ENCODE results near the gene POLN. TPM values are rescaled to one million over a fixed set of nuclear protein-coding genes. Genes with fewer than 3 reads are reported as not detected.
"Not testable (repeated sequence)": the region's sequence is repeated elsewhere in the genome, so short reads cannot be mapped to it uniquely, and the experiment has no call there.

The POLN gene
- total RNA-seq, 3 donors from 2014 or later: 1.4 to 4.6 (median 1.4) TPM

DNA sequence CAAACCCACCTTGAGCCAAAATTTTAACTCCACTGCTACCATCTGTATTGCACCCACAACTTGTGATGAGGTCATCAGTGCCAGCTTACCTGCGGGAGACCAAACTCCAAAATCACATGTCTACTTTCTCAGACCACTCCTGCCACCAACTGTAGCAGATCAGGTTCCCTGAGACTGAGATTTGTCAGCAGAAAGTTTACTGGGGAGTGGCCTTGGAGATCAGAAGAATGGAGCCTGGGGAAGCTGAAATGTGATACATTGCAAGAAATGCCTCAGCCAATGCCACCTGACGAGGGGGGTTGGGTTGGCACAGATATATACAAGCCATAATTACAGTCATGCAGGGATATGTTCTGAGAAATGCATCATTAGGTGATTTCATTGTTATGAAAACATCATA lies 19.1 kb downstream of the POLN start:
- TF ChIP-seq, protein P1, sequence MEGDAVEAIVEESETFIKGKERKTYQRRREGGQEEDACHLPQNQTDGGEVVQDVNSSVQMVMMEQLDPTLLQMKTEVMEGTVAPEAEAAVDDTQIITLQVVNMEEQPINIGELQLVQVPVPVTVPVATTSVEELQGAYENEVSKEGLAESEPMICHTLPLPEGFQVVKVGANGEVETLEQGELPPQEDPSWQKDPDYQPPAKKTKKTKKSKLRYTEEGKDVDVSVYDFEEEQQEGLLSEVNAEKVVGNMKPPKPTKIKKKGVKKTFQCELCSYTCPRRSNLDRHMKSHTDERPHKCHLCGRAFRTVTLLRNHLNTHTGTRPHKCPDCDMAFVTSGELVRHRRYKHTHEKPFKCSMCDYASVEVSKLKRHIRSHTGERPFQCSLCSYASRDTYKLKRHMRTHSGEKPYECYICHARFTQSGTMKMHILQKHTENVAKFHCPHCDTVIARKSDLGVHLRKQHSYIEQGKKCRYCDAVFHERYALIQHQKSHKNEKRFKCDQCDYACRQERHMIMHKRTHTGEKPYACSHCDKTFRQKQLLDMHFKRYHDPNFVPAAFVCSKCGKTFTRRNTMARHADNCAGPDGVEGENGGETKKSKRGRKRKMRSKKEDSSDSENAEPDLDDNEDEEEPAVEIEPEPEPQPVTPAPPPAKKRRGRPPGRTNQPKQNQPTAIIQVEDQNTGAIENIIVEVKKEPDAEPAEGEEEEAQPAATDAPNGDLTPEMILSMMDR (IDR thresholded peaks at IDR 0.05): no peak
- H3K36me3 ChIP-seq (ENCODE audit: low read depth): no peaks in the 10 kb centered on the region
- no peaks in the 10 kb centered on the region for H3K4me1 ChIP-seq (ENCODE audit: low read depth)
- intact Hi-C loops (cut with DNase I, micrococcal nuclease): loop anchor here (5.0 to 10.0 kb wide), 2 partner anchors 219 to 232 kb away; no protein-coding TSS in a partner anchor
- DNase-seq (no peak), ATAC-seq (no peak)
- H3K4me3 ChIP-seq: no peak overlapping the region
- no peaks in the 10 kb centered on the region for H3K9me3 ChIP-seq

DNA sequence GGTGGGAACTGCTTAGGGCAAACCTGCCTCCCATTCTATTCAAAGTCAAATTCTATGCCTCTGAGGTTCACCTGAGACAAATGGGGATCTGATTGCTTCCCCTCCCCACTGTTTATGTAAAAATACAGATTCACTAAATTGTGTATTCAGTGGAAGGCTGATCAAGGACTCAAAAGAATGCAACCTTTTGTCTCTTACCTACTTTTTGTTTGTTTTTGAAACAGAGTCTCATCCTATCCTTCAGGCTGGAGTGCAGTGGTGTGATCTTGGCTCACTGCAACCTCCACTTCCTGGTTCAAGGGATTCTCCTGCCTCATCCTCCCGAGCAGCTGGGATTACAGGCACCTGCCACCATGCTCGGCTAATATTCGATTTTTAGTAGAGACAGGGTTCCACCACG lies 20.5 kb downstream of the POLN start:
- DNase-seq; H3K36me3 ChIP-seq (ENCODE audit: low read depth); H3K4me1 ChIP-seq (ENCODE audit: low read depth); H3K4me3 ChIP-seq; ATAC-seq; H3K9me3 ChIP-seq: not testable (repeated sequence)
- intact Hi-C loops (cut with DNase I, micrococcal nuclease): loop anchor here (5.0 to 10.0 kb wide), 2 partner anchors 221 to 233 kb away; no protein-coding TSS in a partner anchor

DNA sequence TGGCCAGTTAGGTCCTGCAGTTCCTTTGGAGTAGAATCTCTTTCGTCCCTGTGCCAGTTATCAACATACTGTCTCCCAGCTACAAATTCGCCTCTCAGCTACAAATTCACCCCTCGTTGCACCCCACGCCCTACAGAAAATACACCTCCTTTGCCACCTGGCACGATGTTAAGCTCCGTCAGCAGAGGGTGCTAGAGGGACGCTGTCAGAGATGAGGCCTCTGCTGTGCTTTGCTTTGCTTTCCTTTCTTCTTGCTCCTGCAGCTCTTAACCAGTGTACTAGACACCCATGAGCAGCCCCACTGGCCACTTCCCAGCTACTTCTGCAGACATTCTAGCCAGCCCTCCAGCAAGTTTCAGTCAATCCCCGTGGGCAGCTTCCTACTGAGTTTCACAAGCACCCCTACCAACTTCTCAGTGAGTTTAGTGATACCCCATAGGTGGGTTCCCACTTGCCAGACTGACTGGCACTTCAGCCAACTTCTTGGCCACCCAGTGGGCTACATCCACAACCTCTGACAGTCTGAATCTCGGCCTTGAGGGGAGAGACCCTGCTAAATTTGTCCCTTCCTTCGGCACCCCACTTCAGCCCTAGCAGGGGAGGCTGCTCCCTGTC lies 21.8 kb downstream of the POLN start:
- no peaks in the 10 kb centered on the region for H3K9me3 ChIP-seq

DNA sequence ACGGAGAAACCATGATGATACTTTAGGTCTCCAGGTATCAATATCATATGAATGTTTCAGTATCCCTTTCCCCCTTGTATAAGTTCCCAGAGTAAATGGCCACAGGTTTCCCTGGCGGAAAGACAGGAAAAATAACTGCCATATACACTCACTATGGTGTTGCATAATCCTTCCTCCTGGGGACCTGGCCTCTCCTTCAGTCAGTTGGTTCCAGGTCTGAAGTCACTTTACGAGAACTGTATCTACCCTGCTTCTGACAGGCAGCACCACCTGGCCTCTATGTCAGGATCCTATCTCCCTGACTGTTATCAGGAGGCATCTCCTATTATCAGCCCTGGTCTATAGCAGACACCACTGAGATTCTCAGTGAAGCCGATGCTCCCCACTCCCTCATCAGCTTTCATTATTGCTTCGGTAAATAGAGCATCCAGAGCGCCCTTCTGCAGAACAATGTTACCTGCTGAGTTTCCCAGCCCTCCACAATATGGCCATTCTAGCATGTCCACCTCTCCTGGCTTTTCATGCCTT lies 22.6 kb downstream of the POLN start:
- Histone ChIP-seq H3K36me3 (ENCODE audit: low read depth) (no peaks in the 10 kb centered on the region), H3K4me1 (ENCODE audit: low read depth) (no peaks in the 10 kb centered on the region), H3K9me3 (no peaks in the 10 kb centered on the region), H3K4me3 (no peak overlapping the region)
- DNase-seq (no peak), ATAC-seq (no peak)
- intact Hi-C loops (cut with DNase I, micrococcal nuclease): no loop called here
- TF ChIP-seq, protein P1 (IDR thresholded peaks at IDR 0.05): no peak

More for the DNA sequence above, 21.8 kb downstream of the POLN start:
- TF ChIP-seq, protein P1 (IDR thresholded peaks at IDR 0.05): peak; percentile 78
- Histone ChIP-seq H3K4me1 (ENCODE audit: low read depth) (no peaks in the 10 kb centered on the region), H3K4me3 (no peak overlapping the region), H3K36me3 (ENCODE audit: low read depth) (no peaks in the 10 kb centered on the region)
- intact Hi-C loops (cut with DNase I, micrococcal nuclease): loop anchor here (5.0 to 10.0 kb wide), 2 partner anchors 222 to 235 kb away; no protein-coding TSS in a partner anchor
- ATAC-seq (peak; percentile 95), DNase-seq (peak in 2 of 3 donors; percentile 81 to 90)

DNA sequence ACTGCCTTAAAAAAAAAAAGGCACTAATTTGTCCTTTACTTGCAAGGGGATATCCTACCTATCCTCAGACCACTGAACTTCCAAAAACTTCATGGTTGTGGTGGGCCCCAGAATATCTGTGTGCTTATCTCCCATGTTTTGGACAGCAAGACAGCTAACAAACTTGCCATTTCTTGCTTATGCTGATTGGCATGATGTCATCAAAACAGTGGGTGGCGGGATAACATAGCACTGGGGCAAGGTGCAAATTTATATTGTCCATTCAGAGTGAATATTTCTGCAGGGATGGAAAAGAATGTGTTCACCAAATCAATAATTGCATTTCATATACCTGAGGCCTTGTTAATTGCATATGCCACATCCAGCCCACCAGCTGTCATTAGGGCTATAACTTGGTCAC lies 23.5 kb downstream of the POLN start:
- Histone ChIP-seq H3K9me3 (no peaks in the 10 kb centered on the region), H3K36me3 (ENCODE audit: low read depth) (no peaks in the 10 kb centered on the region), H3K4me1 (ENCODE audit: low read depth) (no peaks in the 10 kb centered on the region), H3K4me3 (no peak overlapping the region)
- ATAC-seq (no peak), DNase-seq (no peak)
- TF ChIP-seq, protein P1 (IDR thresholded peaks at IDR 0.05): no peak
- intact Hi-C loops (cut with DNase I, micrococcal nuclease): no loop called here

DNA sequence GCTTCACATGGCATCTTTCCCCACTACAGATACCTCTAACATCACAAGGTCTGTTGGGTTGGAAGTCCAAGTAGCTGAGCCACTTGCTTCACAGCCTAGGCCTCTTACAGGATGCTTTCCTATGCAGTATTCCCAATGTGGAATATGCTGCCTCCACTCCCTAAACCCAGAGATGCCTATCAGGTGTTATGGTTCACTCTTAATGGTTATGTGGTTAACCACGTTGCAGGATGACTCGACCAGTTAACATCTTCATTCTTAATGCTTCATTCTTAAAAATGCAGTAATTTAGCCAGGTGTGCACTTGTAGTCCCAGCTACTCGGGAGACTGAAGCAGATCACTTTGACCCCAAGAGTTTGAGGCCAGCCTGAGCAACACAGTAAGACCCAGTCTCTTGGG lies 24.2 kb downstream of the POLN start:
- DNase-seq: no peak
- no peaks in the 10 kb centered on the region for H3K36me3 ChIP-seq (ENCODE audit: low read depth)
- ATAC-seq: no peak
- no peak overlapping the region for H3K4me3 ChIP-seq
- H3K4me1 ChIP-seq (ENCODE audit: low read depth): no peaks in the 10 kb centered on the region
- TF ChIP-seq, protein P1 (IDR thresholded peaks at IDR 0.05): no peak
- intact Hi-C loops (cut with DNase I, micrococcal nuclease): no loop called here
- no peaks in the 10 kb centered on the region for H3K9me3 ChIP-seq

All from mucosa of descending colon (tissue), 3 donors.